PC-9 (cell line): ENCODE data around the gene MTHFD2. TPM values are rescaled to one million over a fixed set of nuclear protein-coding genes. Genes with fewer than 3 reads are reported as not detected.

Source experiments
- BruUV-seq: library from RNA; stranded (reverse); fragments of 400-500 nt; replicated peaks from 2 replicates; lab custom pipeline; 2021; lab: Mats Ljungman, UMichigan
- CTCF ChIA-PET: fragments of 300-600 bp; sonication (Branson Sonifier 250); formaldehyde crosslinking; loops from one replicate; lab custom pipeline; 2022; ENCODE audit warnings: antibody characterized with exemption; lab: Charles Lee
- POLR2A ChIA-PET: fragments of 300-600 bp; sonication (Branson Sonifier 250); formaldehyde crosslinking; loops from one replicate; lab custom pipeline; 2022; ENCODE audit warnings: antibody characterized with exemption; ENCODE audit not compliant: unreplicated experiment; lab: Charles Lee
- DNase-seq, 2 experiments: peaks; one replicate each; pipeline versions ENCODE4 v3.0.0 to v3.0.0-alpha.2; 2015 to 2022; ENCODE audit warnings: mixed read lengths in 1 of 2
- H2AFZ ChIP-seq: fragments of 200-600 bp; sonication (generic); 2 replicates; pipeline ENCODE4 v1.8.1; 2017; ENCODE audit warnings: antibody characterized with exemption
- H3F3A ChIP-seq: fragments of 200-600 bp; sonication (generic); 2 replicates; pipeline ENCODE4 v1.8.1; 2017; ENCODE audit warnings: antibody characterized with exemption, mild to moderate bottlenecking, low read depth; ENCODE audit not compliant: insufficient read depth
- H3K27ac ChIP-seq: fragments of 200-600 bp; sonication (generic); 2 replicates; pipeline ENCODE4 v1.6.1; 2016; ENCODE audit warnings: mixed run types
- H3K27me3 ChIP-seq: fragments of 200-600 bp; sonication (generic); 2 replicates; pipeline ENCODE4 v1.6.1; 2016; ENCODE audit warnings: low read depth, mixed run types; ENCODE audit not compliant: insufficient read depth
- H3K36me3 ChIP-seq: fragments of 200-600 bp; sonication (generic); 2 replicates; pipeline ENCODE4 v1.6.1; 2016; ENCODE audit warnings: low read depth, mixed run types
- H3K4me1 ChIP-seq: fragments of 200-600 bp; sonication (generic); replicated peaks from 2 replicates; pipeline ENCODE4 v1.6.1; 2016; ENCODE audit warnings: mixed run types; ENCODE audit not compliant: insufficient read depth
- H3K4me2 ChIP-seq: fragments of 200-600 bp; sonication (generic); 2 replicates; pipeline ENCODE4 v1.6.1; 2017; ENCODE audit warnings: mixed run types
- H3K4me3 ChIP-seq: fragments of 200-600 bp; sonication (generic); 2 replicates; pipeline ENCODE4 v1.6.1; 2016; ENCODE audit warnings: mixed run types
- H3K79me2 ChIP-seq: fragments of 200-600 bp; sonication (generic); 2 replicates; pipeline ENCODE4 v1.6.1; 2017; ENCODE audit warnings: low read depth, mixed run types
- H3K9me2 ChIP-seq: fragments of 200-600 bp; sonication (generic); 2 replicates; pipeline ENCODE4 v1.8.1; 2017; ENCODE audit warnings: mild to moderate bottlenecking; ENCODE audit not compliant: insufficient read depth
- H3K9me3 ChIP-seq: fragments of 200-600 bp; sonication (generic); 2 replicates; pipeline ENCODE4 v1.8.1; 2016; ENCODE audit warnings: low read depth; ENCODE audit not compliant: insufficient read depth
- H4K20me1 ChIP-seq: fragments of 200-600 bp; sonication (generic); 2 replicates; pipeline ENCODE4 v1.8.1; 2017; ENCODE audit not compliant: insufficient read depth
- CTCF ChIP-seq: fragments of 200-600 bp; sonication (generic); conservative IDR thresholded peaks from 2 replicates; pipeline ENCODE4 v1.6.1; 2017; ENCODE audit warnings: mixed run types, antibody characterized with exemption, mild to moderate bottlenecking, moderate library complexity
- EZH2 ChIP-seq: fragments of 200-600 bp; sonication (generic); IDR thresholded peaks from 2 replicates; pipeline ENCODE4 v1.8.0; 2017; ENCODE audit warnings: antibody characterized with exemption, low read depth
- intact Hi-C: fragments of 100-400 bp; cut with micrococcal nuclease; formaldehyde crosslinking; loops from one replicate; pipeline ENCODE4 v1.10.0; 2022; ENCODE audit not compliant: unreplicated experiment
- total RNA-seq: library from RNA; stranded (reverse); gene quantifications from 2 replicates; pipeline ENCODE4 v1.2.3, GENCODE V29; 2021

The MTHFD2 gene
- total RNA-seq, 1 experiment from 2014 or later, result 192 TPM

GRCh38 chr2:74179063-74179865 lies 19.2 kb upstream of the MTHFD2 start:
- H3K9me3 ChIP-seq, result no peaks in the 10 kb centered on the region
- H3K4me2 ChIP-seq, result peak overlapping the region; percentile 95
- H3K27ac ChIP-seq, result peak overlapping the region; percentile 45; the same call in 1 of the 2 replicates
- peaks cover 43% of the 10 kb centered on the region for H3K79me2 ChIP-seq
- CTCF ChIA-PET, result interaction anchor here (0.6 to 0.7 kb wide), 2 partner anchors 280 to 1388 kb away, joined by 5 to 6 read pairs; no protein-coding TSS in a partner anchor
- H3K4me3 ChIP-seq, result peak overlapping the region; percentile 84
- peaks cover 4% of the 10 kb centered on the region; the same call in 1 of the 2 replicates for H3F3A ChIP-seq
- DNase-seq, result peak in 1 of 2 experiments; percentile 44
- POLR2A ChIA-PET, result interaction anchor here (0.6 to 1.0 kb wide), 7 partner anchors 9 to 388 kb away, joined by 3 to 8 read pairs (median 5); no protein-coding TSS in a partner anchor
- intact Hi-C loops, result no loop called here
- TF ChIP-seq EZH2, result no peak
- peak; percentile 57; the same call in 1 of the 2 replicates for TF ChIP-seq CTCF
- peaks cover 21% of the 10 kb centered on the region for H3K4me1 ChIP-seq
- no peaks in the 10 kb centered on the region for H3K27me3 ChIP-seq
- TSS peak; percentile 92 for BruUV-seq
- H4K20me1 ChIP-seq, result peaks cover 39% of the 10 kb centered on the region
- no peaks in the 10 kb centered on the region for H3K9me2 ChIP-seq
- peaks cover 5% of the 10 kb centered on the region for H3K36me3 ChIP-seq
- peak overlapping the region; percentile 83 for H2AFZ ChIP-seq

- Histone ChIP-seq H3K4me3 (no peak overlapping the region), H3K79me2 (peaks cover 18% of the 10 kb centered on the region), H4K20me1 (peaks cover 14% of the 10 kb centered on the region), H3K9me2 (no peaks in the 10 kb centered on the region), H3K4me1 (peaks cover 11% of the 10 kb centered on the region), H2AFZ (no peak overlapping the region), H3K36me3 (peaks cover 3% of the 10 kb centered on the region), H3K4me2 (no peak overlapping the region), H3K27ac (no peak overlapping the region), H3F3A (peaks cover 4% of the 10 kb centered on the region; the same call in 1 of the 2 replicates), H3K27me3 (no peaks in the 10 kb centered on the region), H3K9me3 (no peaks in the 10 kb centered on the region)
- intact Hi-C loops, result no loop called here
- ChIA-PET POLR2A (no interaction called here), CTCF (interaction anchor here (0.6 to 0.7 kb wide), 4 partner anchors 36 to 947 kb away, joined by 4 to 13 read pairs (median 7); no protein-coding TSS in a partner anchor)
- TF ChIP-seq EZH2 (no peak), CTCF (no peak)
- DNase-seq, result no peak
- no TSS peak for BruUV-seq
Observed at GRCh38 chr2:74181739-74182138, 16.7 kb upstream of the MTHFD2 start.

- Histone ChIP-seq H3K27ac (no peak overlapping the region), H3K4me3 (no peak overlapping the region), H3K9me3 (no peaks in the 10 kb centered on the region), H4K20me1 (no peaks in the 10 kb centered on the region), H3K36me3 (no peaks in the 10 kb centered on the region), H3F3A (no peaks in the 10 kb centered on the region; the same call in 1 of the 2 replicates), H3K79me2 (no peaks in the 10 kb centered on the region), H2AFZ (no peak overlapping the region), H3K9me2 (no peaks in the 10 kb centered on the region), H3K4me1 (no peaks in the 10 kb centered on the region), H3K4me2 (no peak overlapping the region), H3K27me3 (no peaks in the 10 kb centered on the region)
- POLR2A ChIA-PET, result no interaction called here
- intact Hi-C loops, result no loop called here
- TF ChIP-seq EZH2 (no peak), CTCF (no peak)
- no TSS peak for BruUV-seq
- no peak for DNase-seq
- CTCF ChIA-PET, result no interaction called here
Observed at GRCh38 chr2:74183878-74184277, 14.5 kb upstream of the MTHFD2 start.
